ENCODE results near the gene FGF12. TPM values are rescaled to one million over a fixed set of nuclear protein-coding genes. Genes with fewer than 3 reads are reported as not detected.

Gene FGF12
- total and polyA plus RNA-seq, 2 experiments from 2014 or later = 6.0 to 14.3 TPM

DNA sequence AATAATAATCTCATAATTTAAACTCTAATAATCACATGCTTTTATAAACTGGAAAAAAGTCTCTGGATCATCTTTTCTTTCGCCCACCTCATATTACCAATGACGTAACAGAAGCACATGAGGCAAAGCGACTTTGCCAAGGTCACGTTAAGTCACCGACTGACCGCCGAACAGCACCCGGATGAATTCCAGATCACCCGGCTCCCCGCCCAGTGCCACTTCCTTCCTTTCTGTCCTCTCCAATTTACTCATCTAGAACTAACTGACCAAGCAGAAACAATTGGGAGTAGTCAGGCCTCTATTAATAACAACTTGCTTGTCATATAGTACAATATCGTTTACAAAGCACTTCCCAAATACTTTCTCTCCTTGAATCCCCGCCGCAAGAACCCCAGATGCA lies 21.1 kb downstream of the FGF12 start:
- Histone ChIP-seq H3K4me1 (ENCODE audit: insufficient read depth) (peaks cover 4% of the 10 kb centered on the region; the same call in 1 of the 2 replicates), H2AFZ (no peak overlapping the region), H3K4me3 (no peak overlapping the region), H3K9me2 (ENCODE audit: insufficient read depth) (0 out of 2 replicates have a peak, but pooled peaks cover 9% of the 10 kb centered on the region), H3K4me2 (no peak overlapping the region), H4K20me1 (replicated peaks; ENCODE audit: insufficient read depth) (no peaks in the 10 kb centered on the region), H3F3A (replicated peaks; ENCODE audit: low read depth) (no peaks in the 10 kb centered on the region), H3K79me2 (replicated peaks; ENCODE audit: insufficient read depth) (no peaks in the 10 kb centered on the region), H3K27me3 (ENCODE audit: insufficient read depth) (no peaks in the 10 kb centered on the region), H3K27ac (ENCODE audit: low read depth) (no peak overlapping the region), H3K36me3 (ENCODE audit: insufficient read depth) (no peaks in the 10 kb centered on the region)
- no peak for TF ChIP-seq STAT1 (IDR thresholded peaks at IDR 0.05; ENCODE audit: unreplicated experiment)
- TF ChIP-seq, protein P1, sequence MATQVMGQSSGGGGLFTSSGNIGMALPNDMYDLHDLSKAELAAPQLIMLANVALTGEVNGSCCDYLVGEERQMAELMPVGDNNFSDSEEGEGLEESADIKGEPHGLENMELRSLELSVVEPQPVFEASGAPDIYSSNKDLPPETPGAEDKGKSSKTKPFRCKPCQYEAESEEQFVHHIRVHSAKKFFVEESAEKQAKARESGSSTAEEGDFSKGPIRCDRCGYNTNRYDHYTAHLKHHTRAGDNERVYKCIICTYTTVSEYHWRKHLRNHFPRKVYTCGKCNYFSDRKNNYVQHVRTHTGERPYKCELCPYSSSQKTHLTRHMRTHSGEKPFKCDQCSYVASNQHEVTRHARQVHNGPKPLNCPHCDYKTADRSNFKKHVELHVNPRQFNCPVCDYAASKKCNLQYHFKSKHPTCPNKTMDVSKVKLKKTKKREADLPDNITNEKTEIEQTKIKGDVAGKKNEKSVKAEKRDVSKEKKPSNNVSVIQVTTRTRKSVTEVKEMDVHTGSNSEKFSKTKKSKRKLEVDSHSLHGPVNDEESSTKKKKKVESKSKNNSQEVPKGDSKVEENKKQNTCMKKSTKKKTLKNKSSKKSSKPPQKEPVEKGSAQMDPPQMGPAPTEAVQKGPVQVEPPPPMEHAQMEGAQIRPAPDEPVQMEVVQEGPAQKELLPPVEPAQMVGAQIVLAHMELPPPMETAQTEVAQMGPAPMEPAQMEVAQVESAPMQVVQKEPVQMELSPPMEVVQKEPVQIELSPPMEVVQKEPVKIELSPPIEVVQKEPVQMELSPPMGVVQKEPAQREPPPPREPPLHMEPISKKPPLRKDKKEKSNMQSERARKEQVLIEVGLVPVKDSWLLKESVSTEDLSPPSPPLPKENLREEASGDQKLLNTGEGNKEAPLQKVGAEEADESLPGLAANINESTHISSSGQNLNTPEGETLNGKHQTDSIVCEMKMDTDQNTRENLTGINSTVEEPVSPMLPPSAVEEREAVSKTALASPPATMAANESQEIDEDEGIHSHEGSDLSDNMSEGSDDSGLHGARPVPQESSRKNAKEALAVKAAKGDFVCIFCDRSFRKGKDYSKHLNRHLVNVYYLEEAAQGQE (IDR thresholded peaks at IDR 0.05; ENCODE audit: unreplicated experiment) = no peak
- no peak for TF ChIP-seq NANOG (IDR thresholded peaks at IDR 0.05; ENCODE audit: borderline replicate concordance)
- TF ChIP-seq ZNF331 (CRISPR knock-in tag; IDR thresholded peaks at IDR 0.05; ENCODE audit: low read depth) = no peak
- TF ChIP-seq, protein P2, sequence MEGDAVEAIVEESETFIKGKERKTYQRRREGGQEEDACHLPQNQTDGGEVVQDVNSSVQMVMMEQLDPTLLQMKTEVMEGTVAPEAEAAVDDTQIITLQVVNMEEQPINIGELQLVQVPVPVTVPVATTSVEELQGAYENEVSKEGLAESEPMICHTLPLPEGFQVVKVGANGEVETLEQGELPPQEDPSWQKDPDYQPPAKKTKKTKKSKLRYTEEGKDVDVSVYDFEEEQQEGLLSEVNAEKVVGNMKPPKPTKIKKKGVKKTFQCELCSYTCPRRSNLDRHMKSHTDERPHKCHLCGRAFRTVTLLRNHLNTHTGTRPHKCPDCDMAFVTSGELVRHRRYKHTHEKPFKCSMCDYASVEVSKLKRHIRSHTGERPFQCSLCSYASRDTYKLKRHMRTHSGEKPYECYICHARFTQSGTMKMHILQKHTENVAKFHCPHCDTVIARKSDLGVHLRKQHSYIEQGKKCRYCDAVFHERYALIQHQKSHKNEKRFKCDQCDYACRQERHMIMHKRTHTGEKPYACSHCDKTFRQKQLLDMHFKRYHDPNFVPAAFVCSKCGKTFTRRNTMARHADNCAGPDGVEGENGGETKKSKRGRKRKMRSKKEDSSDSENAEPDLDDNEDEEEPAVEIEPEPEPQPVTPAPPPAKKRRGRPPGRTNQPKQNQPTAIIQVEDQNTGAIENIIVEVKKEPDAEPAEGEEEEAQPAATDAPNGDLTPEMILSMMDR (conservative IDR thresholded peaks at IDR 0.05; ENCODE audit: low read depth in 2 of 2) = no peak
- no peak for TF ChIP-seq POLR2AphosphoS5 (IDR thresholded peaks at IDR 0.05; ENCODE audit: low read depth)
- TF ChIP-seq EZH2 (IDR thresholded peaks at IDR 0.05; ENCODE audit: low read depth, unreplicated experiment) = no peak
- TF ChIP-seq, protein P3, sequence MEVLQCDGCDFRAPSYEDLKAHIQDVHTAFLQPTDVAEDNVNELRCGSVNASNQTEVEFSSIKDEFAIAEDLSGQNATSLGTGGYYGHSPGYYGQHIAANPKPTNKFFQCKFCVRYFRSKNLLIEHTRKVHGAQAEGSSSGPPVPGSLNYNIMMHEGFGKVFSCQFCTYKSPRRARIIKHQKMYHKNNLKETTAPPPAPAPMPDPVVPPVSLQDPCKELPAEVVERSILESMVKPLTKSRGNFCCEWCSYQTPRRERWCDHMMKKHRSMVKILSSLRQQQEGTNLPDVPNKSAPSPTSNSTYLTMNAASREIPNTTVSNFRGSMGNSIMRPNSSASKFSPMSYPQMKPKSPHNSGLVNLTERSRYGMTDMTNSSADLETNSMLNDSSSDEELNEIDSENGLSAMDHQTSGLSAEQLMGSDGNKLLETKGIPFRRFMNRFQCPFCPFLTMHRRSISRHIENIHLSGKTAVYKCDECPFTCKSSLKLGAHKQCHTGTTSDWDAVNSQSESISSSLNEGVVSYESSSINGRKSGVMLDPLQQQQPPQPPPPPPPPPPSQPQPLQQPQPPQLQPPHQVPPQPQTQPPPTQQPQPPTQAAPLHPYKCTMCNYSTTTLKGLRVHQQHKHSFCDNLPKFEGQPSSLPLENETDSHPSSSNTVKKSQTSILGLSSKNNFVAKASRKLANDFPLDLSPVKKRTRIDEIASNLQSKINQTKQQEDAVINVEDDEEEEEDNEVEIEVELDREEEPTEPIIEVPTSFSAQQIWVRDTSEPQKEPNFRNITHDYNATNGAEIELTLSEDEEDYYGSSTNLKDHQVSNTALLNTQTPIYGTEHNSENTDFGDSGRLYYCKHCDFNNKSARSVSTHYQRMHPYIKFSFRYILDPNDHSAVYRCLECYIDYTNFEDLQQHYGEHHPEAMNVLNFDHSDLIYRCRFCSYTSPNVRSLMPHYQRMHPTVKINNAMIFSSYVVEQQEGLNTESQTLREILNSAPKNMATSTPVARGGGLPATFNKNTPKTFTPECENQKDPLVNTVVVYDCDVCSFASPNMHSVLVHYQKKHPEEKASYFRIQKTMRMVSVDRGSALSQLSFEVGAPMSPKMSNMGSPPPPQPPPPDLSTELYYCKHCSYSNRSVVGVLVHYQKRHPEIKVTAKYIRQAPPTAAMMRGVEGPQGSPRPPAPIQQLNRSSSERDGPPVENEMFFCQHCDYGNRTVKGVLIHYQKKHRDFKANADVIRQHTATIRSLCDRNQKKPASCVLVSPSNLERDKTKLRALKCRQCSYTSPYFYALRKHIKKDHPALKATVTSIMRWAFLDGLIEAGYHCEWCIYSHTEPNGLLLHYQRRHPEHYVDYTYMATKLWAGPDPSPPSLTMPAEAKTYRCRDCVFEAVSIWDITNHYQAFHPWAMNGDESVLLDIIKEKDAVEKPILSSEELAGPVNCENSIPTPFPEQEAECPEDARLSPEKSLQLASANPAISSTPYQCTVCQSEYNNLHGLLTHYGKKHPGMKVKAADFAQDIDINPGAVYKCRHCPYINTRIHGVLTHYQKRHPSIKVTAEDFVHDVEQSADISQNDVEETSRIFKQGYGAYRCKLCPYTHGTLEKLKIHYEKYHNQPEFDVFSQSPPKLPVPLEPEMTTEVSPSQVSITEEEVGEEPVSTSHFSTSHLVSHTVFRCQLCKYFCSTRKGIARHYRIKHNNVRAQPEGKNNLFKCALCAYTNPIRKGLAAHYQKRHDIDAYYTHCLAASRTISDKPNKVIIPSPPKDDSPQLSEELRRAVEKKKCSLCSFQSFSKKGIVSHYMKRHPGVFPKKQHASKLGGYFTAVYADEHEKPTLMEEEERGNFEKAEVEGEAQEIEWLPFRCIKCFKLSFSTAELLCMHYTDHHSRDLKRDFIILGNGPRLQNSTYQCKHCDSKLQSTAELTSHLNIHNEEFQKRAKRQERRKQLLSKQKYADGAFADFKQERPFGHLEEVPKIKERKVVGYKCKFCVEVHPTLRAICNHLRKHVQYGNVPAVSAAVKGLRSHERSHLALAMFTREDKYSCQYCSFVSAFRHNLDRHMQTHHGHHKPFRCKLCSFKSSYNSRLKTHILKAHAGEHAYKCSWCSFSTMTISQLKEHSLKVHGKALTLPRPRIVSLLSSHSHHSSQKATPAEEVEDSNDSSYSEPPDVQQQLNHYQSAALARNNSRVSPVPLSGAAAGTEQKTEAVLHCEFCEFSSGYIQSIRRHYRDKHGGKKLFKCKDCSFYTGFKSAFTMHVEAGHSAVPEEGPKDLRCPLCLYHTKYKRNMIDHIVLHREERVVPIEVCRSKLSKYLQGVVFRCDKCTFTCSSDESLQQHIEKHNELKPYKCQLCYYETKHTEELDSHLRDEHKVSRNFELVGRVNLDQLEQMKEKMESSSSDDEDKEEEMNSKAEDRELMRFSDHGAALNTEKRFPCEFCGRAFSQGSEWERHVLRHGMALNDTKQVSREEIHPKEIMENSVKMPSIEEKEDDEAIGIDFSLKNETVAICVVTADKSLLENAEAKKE (CRISPR knock-in tag; IDR thresholded peaks at IDR 0.05) = no peak
- TF ChIP-seq, protein P4, sequence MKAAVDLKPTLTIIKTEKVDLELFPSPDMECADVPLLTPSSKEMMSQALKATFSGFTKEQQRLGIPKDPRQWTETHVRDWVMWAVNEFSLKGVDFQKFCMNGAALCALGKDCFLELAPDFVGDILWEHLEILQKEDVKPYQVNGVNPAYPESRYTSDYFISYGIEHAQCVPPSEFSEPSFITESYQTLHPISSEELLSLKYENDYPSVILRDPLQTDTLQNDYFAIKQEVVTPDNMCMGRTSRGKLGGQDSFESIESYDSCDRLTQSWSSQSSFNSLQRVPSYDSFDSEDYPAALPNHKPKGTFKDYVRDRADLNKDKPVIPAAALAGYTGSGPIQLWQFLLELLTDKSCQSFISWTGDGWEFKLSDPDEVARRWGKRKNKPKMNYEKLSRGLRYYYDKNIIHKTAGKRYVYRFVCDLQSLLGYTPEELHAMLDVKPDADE (IDR thresholded peaks at IDR 0.05) = no peak
- TF ChIP-seq JUNB (IDR thresholded peaks at IDR 0.05; ENCODE audit: unreplicated experiment) = no peak
- no peak for TF ChIP-seq CREB1 (CRISPR knock-in tag; IDR thresholded peaks at IDR 0.05; ENCODE audit: low read depth)
- TF ChIP-seq EZH2phosphoT487 (IDR thresholded peaks at IDR 0.05; ENCODE audit: unreplicated experiment) = no peak
- TF ChIP-seq ZNF114 (CRISPR knock-in tag; IDR thresholded peaks at IDR 0.05) = no peak
- peaks cover under 1% of the 10 kb centered on the region for H3K4me1 Mint-ChIP-seq
- DNase-seq (ENCODE audit: low spot score) (no peak), ATAC-seq (no peak)
- peaks cover 9% of the 10 kb centered on the region; the same call in 2 of the 3 replicates for H3K36me3 Mint-ChIP-seq (ENCODE audit: low read depth)
- H3K4me3 Mint-ChIP-seq = no peak overlapping the region
- peaks cover 2% of the 10 kb centered on the region for H3K27me3 Mint-ChIP-seq (ENCODE audit: insufficient read depth, low read depth, poor library complexity)
- H3K27ac Mint-ChIP-seq = no peak overlapping the region
- peaks cover 8% of the 10 kb centered on the region for H3K9me3 Mint-ChIP-seq
